ENCODE data around the gene FAM222A. TPM values are rescaled to one million over a fixed set of nuclear protein-coding genes. Genes with fewer than 3 reads are reported as not detected.

FAM222A gene
- total RNA-seq, 1 donor from 2014 or later: 1.5 TPM

DNA sequence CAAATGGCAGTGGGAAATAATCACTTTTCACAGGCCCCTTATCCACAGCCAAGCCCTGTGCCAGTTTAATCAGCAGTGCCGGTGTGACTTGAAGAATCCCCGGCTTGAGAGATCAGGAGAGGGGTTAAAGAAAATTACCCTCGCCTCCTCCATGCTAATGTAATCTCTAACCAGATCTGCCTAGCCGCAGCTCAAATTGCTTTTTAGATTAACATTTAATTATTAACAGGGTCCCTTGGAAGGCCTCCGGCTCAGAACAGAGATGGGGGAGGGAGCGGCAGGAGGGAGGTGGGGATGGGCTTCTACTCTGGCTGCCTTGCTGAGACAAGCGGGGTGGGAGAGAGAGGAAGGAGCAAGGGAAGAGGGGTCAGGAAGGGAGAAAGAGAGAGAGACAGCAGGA, 24.0 kb downstream of the FAM222A start:
- no peak for DNase-seq (ENCODE audit: extremely low spot score, unreplicated experiment)
- TF ChIP-seq, protein P1, sequence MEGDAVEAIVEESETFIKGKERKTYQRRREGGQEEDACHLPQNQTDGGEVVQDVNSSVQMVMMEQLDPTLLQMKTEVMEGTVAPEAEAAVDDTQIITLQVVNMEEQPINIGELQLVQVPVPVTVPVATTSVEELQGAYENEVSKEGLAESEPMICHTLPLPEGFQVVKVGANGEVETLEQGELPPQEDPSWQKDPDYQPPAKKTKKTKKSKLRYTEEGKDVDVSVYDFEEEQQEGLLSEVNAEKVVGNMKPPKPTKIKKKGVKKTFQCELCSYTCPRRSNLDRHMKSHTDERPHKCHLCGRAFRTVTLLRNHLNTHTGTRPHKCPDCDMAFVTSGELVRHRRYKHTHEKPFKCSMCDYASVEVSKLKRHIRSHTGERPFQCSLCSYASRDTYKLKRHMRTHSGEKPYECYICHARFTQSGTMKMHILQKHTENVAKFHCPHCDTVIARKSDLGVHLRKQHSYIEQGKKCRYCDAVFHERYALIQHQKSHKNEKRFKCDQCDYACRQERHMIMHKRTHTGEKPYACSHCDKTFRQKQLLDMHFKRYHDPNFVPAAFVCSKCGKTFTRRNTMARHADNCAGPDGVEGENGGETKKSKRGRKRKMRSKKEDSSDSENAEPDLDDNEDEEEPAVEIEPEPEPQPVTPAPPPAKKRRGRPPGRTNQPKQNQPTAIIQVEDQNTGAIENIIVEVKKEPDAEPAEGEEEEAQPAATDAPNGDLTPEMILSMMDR (IDR thresholded peaks at IDR 0.05): no peak
- Mint-ChIP-seq H3K4me3 (ENCODE audit: unreplicated experiment) (no peak overlapping the region), H3K27ac (ENCODE audit: unreplicated experiment) (no peak overlapping the region), H3K4me1 (ENCODE audit: unreplicated experiment) (peaks cover 12% of the 10 kb centered on the region), H3K27me3 (ENCODE audit: unreplicated experiment) (peaks cover 11% of the 10 kb centered on the region), H3K9me3 (ENCODE audit: unreplicated experiment) (no peaks in the 10 kb centered on the region), H3K36me3 (ENCODE audit: unreplicated experiment) (no peaks in the 10 kb centered on the region)

DNA sequence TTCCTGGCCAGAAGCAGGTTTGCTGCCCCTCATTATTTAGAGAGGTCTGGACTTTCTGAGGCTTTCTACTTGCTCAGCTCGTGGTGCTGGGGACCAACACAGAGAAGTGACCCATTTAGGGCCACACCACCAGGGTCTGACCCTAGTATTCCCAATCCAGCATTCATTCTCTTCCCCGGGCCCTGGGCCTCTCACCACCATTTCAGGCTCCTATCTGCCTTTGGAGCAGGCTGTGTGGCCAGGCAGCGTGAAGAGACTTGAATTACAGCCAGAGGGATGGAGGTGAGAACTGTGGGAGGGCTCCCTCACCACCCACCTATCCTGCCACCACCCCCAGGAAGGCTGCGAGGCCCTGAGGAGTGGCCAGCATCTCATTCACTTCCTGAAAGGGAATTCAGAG, 24.6 kb downstream of the FAM222A start:
- no peak overlapping the region for H3K27ac Mint-ChIP-seq (ENCODE audit: unreplicated experiment)
- no peaks in the 10 kb centered on the region for H3K9me3 Mint-ChIP-seq (ENCODE audit: unreplicated experiment)
- H3K4me1 Mint-ChIP-seq (ENCODE audit: unreplicated experiment): peaks cover 12% of the 10 kb centered on the region
- TF ChIP-seq, protein P1 (IDR thresholded peaks at IDR 0.05): no peak
- H3K4me3 Mint-ChIP-seq (ENCODE audit: unreplicated experiment): no peak overlapping the region
- H3K36me3 Mint-ChIP-seq (ENCODE audit: unreplicated experiment): no peaks in the 10 kb centered on the region
- DNase-seq (ENCODE audit: extremely low spot score, unreplicated experiment): no peak
- H3K27me3 Mint-ChIP-seq (ENCODE audit: unreplicated experiment): peaks cover 11% of the 10 kb centered on the region

DNA sequence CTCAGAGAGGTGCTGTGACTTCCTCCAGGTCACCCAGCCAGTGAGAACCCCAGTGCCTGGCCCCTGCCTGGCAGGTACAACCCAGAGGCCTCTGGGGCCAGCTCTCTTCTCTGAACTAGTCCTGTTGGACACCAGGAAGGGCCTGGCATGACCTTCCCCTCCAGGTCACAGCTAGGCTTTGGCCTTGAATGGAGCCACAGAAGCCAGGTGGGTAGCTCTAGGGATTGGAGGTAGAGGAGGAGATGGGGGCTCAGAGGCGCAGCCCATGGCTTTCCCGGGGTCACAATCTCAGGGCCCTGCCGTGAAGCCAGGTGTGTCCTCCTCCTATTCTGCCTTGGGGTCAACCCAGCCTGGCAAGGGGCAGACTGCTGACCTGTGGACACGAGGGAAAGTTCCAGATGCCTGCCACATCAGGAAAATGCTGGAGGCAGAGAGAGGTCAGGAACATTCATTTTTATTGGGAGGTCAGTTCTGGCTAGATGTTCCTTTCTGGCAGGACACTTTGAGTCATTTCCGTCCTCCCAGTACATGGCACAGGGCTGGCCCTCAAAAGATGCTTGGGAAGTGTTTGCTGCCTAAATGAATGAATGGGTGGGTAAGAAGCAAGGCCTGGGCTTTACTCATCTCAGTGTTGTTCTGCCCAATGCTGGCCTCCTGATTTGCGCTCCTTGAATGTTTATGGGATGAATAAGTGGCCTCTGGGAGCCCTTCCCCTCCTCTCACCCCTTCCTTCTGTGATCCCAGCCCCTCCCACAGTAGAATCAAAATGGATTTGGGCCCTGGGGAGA, 25.4 kb downstream of the FAM222A start:
- no peak overlapping the region for H3K4me3 Mint-ChIP-seq (ENCODE audit: unreplicated experiment)
- no peaks in the 10 kb centered on the region for H3K9me3 Mint-ChIP-seq (ENCODE audit: unreplicated experiment)
- H3K4me1 Mint-ChIP-seq (ENCODE audit: unreplicated experiment): peaks cover 12% of the 10 kb centered on the region
- H3K27ac Mint-ChIP-seq (ENCODE audit: unreplicated experiment): no peak overlapping the region
- peaks cover 11% of the 10 kb centered on the region for H3K27me3 Mint-ChIP-seq (ENCODE audit: unreplicated experiment)
- H3K36me3 Mint-ChIP-seq (ENCODE audit: unreplicated experiment): no peaks in the 10 kb centered on the region
- TF ChIP-seq, protein P1 (IDR thresholded peaks at IDR 0.05): no peak
- no peak for DNase-seq (ENCODE audit: extremely low spot score, unreplicated experiment)

DNA sequence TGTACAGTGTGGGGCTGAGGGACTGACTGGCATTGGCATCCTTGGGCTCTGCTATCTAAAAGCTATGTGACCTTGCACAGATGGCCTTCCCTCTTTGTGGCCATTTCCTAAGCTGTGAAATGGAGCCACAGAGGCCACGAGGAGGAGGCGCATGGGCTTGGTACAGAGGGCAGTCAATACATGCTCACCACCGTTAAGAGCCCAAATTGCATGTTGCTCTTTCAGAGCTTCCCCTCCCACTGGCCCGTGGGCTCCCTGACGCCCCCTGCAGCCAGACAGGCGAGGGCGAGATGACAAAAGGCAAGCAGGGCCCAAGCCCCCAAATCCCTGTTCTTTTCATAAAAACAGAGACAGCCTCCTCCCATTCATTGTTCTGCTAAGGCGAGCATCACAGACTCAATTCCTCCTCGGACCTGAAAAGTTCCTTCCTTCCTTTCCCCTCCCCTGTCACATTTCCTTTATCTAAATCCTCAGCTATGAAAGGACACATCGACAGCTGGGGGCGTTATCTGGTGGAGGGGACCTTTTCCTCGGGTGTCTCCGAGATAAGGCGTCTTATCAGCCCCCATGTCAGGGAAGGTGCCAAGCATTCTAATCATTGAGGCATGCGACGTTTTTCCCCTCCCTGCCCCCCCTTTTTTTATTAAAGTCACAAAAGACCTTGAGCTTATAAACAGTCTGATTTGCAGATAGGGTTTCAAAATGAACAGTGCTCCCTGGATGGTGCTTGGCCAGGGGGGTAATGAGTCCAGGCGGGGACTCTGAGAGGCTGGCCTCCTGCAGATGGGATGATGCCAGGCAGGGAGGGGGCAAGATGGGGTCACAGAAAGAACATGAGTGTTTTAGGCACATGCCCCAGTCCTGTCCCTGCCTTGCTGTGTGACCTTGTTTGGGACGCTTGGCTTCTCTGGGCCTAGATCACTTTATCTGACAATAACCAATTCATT, 26.4 kb downstream of the FAM222A start:
- H3K9me3 Mint-ChIP-seq (ENCODE audit: unreplicated experiment): no peaks in the 10 kb centered on the region
- H3K36me3 Mint-ChIP-seq (ENCODE audit: unreplicated experiment): no peaks in the 10 kb centered on the region
- H3K4me3 Mint-ChIP-seq (ENCODE audit: unreplicated experiment): no peak overlapping the region
- peaks cover 2% of the 10 kb centered on the region for H3K4me1 Mint-ChIP-seq (ENCODE audit: unreplicated experiment)
- no peak overlapping the region for H3K27ac Mint-ChIP-seq (ENCODE audit: unreplicated experiment)
- TF ChIP-seq, protein P1 (IDR thresholded peaks at IDR 0.05): no peak
- no peak for DNase-seq (ENCODE audit: extremely low spot score, unreplicated experiment)
- peaks cover 7% of the 10 kb centered on the region for H3K27me3 Mint-ChIP-seq (ENCODE audit: unreplicated experiment)
